ENCODE measurements around the gene AADACL2. TPM values are rescaled to one million over a fixed set of nuclear protein-coding genes. Genes with fewer than 3 reads are reported as not detected.
"Not testable (repeated sequence)": the region's sequence is repeated elsewhere in the genome, so short reads cannot be mapped to it uniquely, and the experiment has no call there.

Gene AADACL2
- total RNA-seq, 4 donors from 2014 or later, result not detected

DNA sequence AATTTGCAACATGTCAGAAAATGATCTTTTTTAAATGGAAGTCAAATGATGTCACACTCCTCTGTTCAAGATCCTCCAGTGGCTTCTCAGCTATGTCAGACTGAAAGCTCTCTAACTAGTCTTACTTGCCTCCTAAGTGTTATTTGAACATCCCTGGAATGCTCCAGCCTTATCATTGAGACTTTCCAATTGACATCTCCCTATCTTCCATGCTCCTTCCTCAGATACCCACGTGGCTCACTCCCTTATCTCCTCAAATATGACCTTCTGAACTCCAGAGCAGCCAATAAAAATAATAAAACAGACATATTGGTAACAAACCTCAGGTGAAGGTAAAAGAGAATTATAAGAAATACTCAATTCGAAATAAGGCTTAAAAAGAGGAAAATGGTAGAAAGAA is 54.7 kb downstream of the AADACL2 start:
- Histone ChIP-seq H3K27ac (no peak overlapping the region), H3K36me3 (no peaks in the 10 kb centered on the region), H3K27me3 (no peaks in the 10 kb centered on the region), H3K9me3 (no peaks in the 10 kb centered on the region), H3K4me1 (no peaks in the 10 kb centered on the region), H3K4me3 (no peak overlapping the region)
- in situ Hi-C loops (cut with MboI; ENCODE audit: low pct_ligation_motif_present in 1 of 4, low pct_unique_long_range_greater_than_20kb in 1 of 4, low sequenced_read_pairs in 3 of 4), result no loop called here
- intact Hi-C loops (cut with DNase I; ENCODE audit: low total_unique reads), result no loop called here
- TF ChIP-seq POLR2AphosphoS5 (IDR thresholded peaks at IDR 0.05), result no peak
- TF ChIP-seq, protein P1, sequence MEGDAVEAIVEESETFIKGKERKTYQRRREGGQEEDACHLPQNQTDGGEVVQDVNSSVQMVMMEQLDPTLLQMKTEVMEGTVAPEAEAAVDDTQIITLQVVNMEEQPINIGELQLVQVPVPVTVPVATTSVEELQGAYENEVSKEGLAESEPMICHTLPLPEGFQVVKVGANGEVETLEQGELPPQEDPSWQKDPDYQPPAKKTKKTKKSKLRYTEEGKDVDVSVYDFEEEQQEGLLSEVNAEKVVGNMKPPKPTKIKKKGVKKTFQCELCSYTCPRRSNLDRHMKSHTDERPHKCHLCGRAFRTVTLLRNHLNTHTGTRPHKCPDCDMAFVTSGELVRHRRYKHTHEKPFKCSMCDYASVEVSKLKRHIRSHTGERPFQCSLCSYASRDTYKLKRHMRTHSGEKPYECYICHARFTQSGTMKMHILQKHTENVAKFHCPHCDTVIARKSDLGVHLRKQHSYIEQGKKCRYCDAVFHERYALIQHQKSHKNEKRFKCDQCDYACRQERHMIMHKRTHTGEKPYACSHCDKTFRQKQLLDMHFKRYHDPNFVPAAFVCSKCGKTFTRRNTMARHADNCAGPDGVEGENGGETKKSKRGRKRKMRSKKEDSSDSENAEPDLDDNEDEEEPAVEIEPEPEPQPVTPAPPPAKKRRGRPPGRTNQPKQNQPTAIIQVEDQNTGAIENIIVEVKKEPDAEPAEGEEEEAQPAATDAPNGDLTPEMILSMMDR (IDR thresholded peaks at IDR 0.05), result no peak
- TF ChIP-seq POLR2A (IDR thresholded peaks at IDR 0.05), result no peak
- no peak for TF ChIP-seq EP300 (IDR thresholded peaks at IDR 0.05; ENCODE audit: low read depth)
- WGBS, 2 donors (ENCODE audit: low coverage in 1 of 2), result 59 to 69% methylated on average over 2 of the region's 2 CpGs
- no peak for DNase-seq

- no peak overlapping the region for H3K4me3 ChIP-seq
- no peaks in the 10 kb centered on the region for H3K4me1 ChIP-seq
- no peak overlapping the region for H3K27ac ChIP-seq
- 57 to 60% methylated on average over 1 of the region's 1 CpG for WGBS, 2 donors (ENCODE audit: low coverage in 1 of 2)
- no peaks in the 10 kb centered on the region for H3K9me3 ChIP-seq
- no peak for DNase-seq
- no peaks in the 10 kb centered on the region for H3K36me3 ChIP-seq
- intact Hi-C loops (cut with DNase I; ENCODE audit: low total_unique reads), result no loop called here
- H3K27me3 ChIP-seq, result no peaks in the 10 kb centered on the region
- TF ChIP-seq POLR2AphosphoS5 (IDR thresholded peaks at IDR 0.05), result no peak
- TF ChIP-seq EP300 (IDR thresholded peaks at IDR 0.05; ENCODE audit: low read depth), result no peak
- TF ChIP-seq POLR2A (IDR thresholded peaks at IDR 0.05), result no peak
- TF ChIP-seq, protein P1 (IDR thresholded peaks at IDR 0.05), result no peak
- in situ Hi-C loops (cut with MboI; ENCODE audit: low pct_ligation_motif_present in 1 of 4, low pct_unique_long_range_greater_than_20kb in 1 of 4, low sequenced_read_pairs in 3 of 4), result no loop called here
Observed at GRCh38 chr3:151789853-151790463, 56.2 kb downstream of the AADACL2 start.

- in situ Hi-C loops (cut with MboI; ENCODE audit: low pct_ligation_motif_present in 1 of 4, low pct_unique_long_range_greater_than_20kb in 1 of 4, low sequenced_read_pairs in 3 of 4); DNase-seq; H3K4me1 ChIP-seq; H3K36me3 ChIP-seq; H3K9me3 ChIP-seq; H3K27me3 ChIP-seq; H3K27ac ChIP-seq; intact Hi-C loops (cut with DNase I; ENCODE audit: low total_unique reads); H3K4me3 ChIP-seq: not testable (repeated sequence)
- WGBS, 2 donors (ENCODE audit: low coverage in 1 of 2), result 88 to 95% methylated on average over 2 of the region's 2 CpGs
Observed at GRCh38 chr3:151790763-151791162, 57.0 kb downstream of the AADACL2 start.

GRCh38 chr3:151792411-151792810 is 58.7 kb downstream of the AADACL2 start:
- in situ Hi-C loops (cut with MboI; ENCODE audit: low pct_ligation_motif_present in 1 of 4, low pct_unique_long_range_greater_than_20kb in 1 of 4, low sequenced_read_pairs in 3 of 4) (no loop called here), intact Hi-C loops (cut with DNase I; ENCODE audit: low total_unique reads) (no loop called here)
- Histone ChIP-seq H3K27me3 (no peaks in the 10 kb centered on the region), H3K36me3 (no peaks in the 10 kb centered on the region), H3K9me3 (no peaks in the 10 kb centered on the region), H3K4me1 (no peaks in the 10 kb centered on the region), H3K4me3 (no peak overlapping the region), H3K27ac (no peak overlapping the region)
- TF ChIP-seq, protein P1 (IDR thresholded peaks at IDR 0.05), result no peak
- no peak for TF ChIP-seq POLR2A (IDR thresholded peaks at IDR 0.05)
- TF ChIP-seq EP300 (IDR thresholded peaks at IDR 0.05; ENCODE audit: low read depth), result no peak
- TF ChIP-seq POLR2AphosphoS5 (IDR thresholded peaks at IDR 0.05), result no peak
- DNase-seq, result no peak
- WGBS, 2 donors (ENCODE audit: low coverage in 1 of 2), result 88 to 95% methylated on average over 2 of the region's 2 CpGs

DNA sequence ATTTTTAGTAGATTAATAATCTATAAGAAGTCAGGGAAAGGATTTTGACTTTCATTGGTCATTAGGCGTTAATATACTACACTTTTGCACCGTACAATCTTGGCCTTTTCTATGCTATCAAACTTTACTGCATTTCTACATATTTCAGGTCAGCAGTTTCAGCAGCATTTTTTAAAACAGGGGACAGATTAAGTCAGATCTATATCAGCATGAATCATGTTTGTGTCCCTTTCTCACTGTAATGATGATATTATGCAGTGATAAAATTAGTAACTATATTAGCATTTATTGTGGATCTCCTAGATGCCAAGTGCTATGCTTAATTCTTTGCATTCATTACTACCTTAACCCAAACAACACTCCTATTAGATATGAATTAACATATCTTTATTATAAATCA is 59.9 kb downstream of the AADACL2 start:
- in situ Hi-C loops (cut with MboI; ENCODE audit: low pct_ligation_motif_present in 1 of 4, low pct_unique_long_range_greater_than_20kb in 1 of 4, low sequenced_read_pairs in 3 of 4) (no loop called here), intact Hi-C loops (cut with DNase I; ENCODE audit: low total_unique reads) (no loop called here)
- Histone ChIP-seq H3K27ac (no peak overlapping the region), H3K9me3 (no peaks in the 10 kb centered on the region), H3K27me3 (no peaks in the 10 kb centered on the region), H3K4me3 (no peak overlapping the region), H3K4me1 (no peaks in the 10 kb centered on the region), H3K36me3 (no peaks in the 10 kb centered on the region)
- WGBS, 2 donors (ENCODE audit: low coverage in 1 of 2), result 59 to 61% methylated on average over 2 of the region's 2 CpGs
- TF ChIP-seq POLR2A (IDR thresholded peaks at IDR 0.05), result no peak
- TF ChIP-seq EP300 (IDR thresholded peaks at IDR 0.05; ENCODE audit: low read depth), result no peak
- TF ChIP-seq, protein P1 (IDR thresholded peaks at IDR 0.05), result no peak
- no peak for TF ChIP-seq POLR2AphosphoS5 (IDR thresholded peaks at IDR 0.05)
- no peak for DNase-seq

All from transverse colon (tissue), 4 donors.